Measurements from ENCODE around the gene HGFAC.
"Not testable (repeated sequence)": the region's sequence is repeated elsewhere in the genome, so short reads cannot be mapped to it uniquely, and the experiment has no call there.

The HGFAC gene

DNA sequence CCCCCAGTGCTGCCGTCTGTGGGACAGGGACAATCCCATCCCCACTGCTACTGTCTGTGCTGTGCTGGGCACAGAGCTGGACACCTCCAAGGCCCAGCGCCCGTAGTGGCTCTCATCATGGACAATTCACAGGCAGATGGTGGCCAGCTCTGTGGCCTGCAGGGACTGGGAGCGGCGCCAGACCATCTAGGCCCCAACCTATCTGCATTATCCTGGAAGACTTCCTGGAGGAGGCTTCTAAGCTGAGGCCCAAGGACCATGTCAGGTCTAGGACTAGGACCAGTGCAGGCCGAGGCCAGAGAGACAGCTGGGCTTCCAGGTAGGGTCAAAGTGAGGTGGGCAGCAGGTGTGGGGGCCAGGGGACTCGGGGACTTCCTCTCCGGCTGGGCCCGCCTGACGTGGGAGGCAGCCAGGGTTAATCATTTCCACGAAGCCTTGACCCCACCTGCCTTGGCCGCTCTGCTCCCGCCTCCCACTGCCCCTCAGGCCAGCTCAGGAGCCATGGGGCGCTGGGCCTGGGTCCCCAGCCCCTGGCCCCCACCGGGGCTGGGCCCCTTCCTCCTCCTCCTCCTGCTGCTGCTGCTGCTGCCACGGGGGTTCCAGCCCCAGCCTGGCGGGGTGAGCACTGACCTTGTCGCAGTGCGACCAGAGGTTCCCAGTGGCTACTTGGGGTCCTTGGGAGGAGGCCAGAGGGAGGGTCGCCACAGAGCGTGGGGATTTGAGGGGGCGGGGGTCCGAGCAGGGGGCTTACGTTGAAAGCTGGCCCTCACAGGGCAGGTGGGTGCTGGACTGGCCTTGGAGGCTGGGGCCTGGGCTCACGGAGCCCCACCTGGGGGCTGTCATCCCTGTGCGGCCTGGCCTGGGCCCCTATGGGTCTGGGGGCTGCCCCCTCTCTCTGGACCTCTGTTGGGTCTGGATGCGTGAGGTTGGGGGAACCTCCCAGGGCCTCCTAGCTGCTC is at the start of gene HGFAC:
TSS of gene HGFAC (plus strand) at position 468 of the 959 bp plus-strand sequence. CDS start at position 502, 34 bp downstream.
- no peak for ATAC-seq

DNA sequence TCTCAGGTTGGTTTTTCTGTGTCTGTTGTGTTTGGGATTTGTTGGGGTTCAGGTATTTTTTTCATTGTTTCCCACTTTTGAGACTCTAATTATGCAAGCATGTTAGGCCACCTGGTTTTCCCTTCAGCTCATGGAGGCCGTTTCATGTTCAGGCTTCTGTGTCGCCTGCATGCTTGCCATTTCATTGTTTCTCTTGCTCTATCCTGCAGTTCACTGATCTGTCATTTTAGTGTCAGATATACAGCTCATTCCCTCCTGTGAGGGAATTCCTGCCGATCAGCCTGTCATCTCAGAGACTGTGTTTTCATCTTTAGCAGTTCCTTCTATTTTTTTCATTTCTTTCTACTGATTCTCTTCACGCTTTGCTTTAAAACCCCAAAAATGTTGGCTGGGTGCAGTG is 49.4 kb upstream of the HGFAC start:
- no peak for ATAC-seq

DNA sequence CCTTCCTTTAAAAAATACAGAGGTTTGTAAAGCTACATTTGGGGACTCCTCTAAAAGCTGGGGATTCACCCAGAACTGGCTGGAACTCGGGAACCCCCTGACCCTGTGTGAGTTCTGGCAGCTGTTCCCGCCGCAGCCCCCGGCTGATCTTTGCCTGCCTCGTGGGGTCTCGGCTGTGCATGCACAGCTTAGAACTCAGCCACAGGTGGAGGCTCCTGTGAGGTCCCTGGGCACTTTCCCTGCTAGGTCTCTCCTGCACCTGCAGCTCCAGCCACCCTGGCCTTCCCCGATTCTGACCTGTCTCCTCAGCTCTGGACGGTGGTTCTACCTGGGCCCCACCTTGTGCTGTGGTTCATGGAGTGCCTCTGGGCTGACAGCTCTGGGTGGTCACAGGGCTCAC is 48.6 kb upstream of the HGFAC start:
- no peak for ATAC-seq

DNA sequence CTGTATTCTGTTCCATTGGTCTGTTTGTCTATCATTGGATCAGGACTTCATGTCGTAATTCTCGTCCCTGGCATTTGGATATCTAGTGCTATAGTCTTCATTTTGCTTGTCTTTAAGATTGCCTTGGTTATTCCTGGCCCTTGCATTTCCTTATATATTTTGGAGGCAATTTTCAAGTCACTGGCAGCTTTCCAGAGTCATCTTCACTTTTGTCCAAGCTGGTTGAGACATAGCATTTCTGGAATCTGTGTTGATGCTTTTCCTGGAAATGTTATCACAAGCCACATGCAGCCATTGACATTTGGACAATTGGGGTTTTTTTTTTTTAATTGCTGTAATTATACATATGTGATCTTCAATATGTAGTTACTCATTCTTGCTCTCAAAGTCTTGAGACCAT is 45.2 kb upstream of the HGFAC start:
- no peak for ATAC-seq

DNA sequence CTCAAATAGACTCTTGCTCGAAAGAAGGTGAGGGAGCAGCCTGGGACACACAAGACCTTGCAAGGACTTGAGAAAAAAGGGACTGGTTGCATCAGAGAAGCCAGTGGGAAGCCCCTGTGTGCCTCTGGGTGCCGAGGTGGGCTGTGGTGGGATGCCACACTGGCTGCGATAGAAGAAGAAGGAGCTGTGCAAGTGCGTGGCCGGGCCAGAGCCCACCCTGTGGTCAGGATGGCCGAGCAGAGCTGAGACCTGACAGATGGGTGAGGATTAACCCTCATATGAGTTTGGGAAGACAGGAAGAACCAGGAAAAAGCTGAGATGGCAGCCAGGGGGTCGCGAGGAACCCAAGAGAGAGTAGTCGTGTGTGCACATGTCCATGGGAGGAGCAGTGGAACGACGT is 44.6 kb upstream of the HGFAC start:
- no peak for ATAC-seq

DNA sequence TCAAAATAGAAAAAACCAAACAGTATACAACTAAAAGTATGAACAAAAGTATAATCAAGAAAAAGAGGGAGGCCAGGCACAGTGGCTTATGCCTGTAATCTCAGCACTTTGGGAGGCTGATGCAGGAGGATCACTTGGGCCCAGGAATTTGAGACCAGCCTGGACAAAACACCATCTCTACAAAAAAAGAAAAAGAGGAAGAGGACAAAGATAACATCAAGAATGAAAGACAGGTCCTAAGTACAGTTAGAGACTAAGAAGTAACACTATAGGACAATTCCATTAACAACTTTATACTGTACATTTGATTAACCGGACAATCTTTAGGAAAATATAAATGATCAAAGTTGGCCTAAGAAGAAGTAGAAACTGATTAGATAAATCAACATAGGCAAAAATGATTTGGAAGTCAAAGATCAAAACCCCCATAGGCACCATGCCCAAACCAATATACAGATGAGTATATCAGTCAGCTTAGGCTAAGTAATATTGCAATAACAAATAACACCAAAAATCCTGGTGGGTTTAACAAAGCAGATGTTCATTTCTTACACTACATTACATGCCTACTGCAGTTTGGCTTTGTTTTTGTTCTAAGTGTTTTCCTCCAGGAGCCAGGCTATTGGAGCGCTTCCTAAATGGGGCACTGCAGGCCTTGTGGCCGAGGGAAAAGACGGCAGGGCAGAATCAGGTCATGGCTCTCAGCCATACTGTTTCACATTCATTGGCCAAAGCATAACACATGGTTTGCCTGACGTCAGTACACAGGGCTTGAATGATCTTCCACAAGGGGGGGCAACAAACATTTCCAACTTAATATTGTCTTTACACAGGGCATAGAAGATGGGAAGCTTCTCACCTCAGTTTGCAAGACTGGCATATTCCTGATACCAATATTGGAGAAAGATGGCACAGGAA is 42.2 kb upstream of the HGFAC start:
- peak in 1 of 2 donors; percentile 51 for ATAC-seq

DNA sequence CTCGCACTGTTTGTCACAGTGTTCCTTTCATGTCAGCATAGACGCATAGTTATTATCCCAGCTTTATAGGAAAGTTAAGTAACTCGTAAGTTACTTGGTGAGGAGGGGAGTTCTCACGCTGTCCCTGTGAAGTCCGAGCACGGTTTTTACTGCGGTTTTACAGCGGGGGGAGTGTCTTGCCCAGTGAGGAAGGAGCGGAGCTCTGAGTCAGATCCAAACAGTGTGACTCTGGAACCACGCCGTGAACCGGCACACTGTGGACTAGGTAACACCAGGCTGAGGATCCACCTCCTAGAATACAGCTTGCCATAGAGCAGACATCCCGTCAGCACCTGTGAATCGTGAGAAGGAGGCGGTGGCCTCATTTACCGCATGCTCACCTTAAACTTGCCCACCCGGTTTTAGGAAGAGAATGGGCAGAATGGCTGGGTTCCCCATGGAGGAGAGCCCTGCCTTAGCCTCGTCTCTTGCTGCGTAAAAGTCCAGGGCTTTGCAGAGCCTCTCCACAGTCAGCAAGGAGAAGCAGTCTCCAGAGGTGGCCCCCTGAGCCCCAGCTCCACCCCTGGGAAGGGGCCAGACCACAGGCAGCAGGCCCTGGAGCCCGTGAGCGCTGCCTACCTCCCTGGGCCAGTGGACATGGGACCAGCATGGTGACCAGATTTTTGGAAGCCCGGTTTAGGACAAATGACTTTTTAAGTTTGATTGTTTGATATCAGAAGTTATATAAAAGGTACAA is 40.2 kb upstream of the HGFAC start:
- no peak for ATAC-seq

DNA sequence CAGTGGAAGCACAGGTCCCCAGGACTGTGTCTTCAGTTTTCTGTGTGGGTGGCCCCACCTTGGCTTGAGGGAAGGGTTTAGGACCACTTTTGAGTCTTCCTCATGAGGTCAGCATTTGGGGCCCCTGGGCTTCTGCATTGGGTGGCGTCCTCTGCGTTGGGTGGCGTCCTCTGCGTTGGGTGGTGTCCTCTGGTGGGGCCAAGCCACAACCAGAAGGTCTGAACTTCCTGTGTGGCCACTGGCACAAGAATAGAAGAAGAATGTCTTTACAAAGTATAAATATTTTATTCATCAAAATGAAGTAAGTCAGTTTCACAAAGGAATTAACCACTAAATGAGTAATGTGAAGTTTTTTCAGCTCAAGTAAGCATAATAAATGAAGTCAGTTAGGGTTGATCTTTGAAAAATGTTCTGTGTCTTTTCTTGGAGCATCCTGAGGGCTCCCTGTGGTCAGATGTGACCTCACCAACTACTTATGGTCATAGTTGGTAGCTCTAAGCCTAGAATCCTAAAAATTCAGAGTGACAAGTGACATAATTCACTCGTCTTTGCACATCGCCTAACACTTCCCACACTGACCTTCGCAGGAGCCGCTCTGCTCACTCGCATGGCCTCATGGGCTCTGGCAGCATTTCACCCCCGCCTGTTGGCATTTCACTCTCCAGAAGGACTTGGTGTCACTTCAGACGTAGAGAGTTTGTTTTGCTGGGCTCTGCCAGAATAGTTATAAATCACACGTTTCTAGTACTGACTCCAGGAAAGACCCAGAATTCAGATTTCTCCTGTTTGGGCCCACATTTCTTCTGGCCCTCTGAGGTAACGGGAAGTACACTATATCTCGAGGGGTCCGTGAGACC is 39.0 kb upstream of the HGFAC start:
- ATAC-seq: no peak

DNA sequence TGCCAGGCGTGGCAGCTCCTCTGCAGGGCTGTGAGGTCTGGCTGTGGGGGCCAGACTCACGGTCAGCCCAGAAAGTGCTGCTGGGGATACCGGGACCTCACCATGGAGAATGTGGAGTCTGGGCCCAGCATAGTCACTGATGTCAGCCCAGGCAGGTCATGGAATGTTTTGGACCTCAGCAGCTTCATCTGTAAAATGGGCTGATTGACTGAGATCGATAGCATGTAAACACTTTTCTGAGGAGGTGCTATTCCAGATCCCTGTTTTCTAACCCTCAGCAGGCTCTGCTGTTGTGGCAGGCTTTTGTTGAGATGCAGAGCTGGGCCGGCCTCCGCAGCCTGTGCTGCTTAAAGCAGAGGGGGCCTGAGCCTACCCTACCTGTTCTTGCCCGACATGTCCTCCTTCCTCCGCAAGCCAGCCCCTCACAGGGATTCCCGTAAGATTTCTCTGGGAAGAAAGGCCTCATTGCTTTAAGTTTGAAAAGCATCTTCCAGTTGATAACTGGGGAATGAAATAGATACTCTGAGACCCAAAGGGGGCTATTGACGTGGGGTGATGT is 38.3 kb upstream of the HGFAC start:
- ATAC-seq: no peak

DNA sequence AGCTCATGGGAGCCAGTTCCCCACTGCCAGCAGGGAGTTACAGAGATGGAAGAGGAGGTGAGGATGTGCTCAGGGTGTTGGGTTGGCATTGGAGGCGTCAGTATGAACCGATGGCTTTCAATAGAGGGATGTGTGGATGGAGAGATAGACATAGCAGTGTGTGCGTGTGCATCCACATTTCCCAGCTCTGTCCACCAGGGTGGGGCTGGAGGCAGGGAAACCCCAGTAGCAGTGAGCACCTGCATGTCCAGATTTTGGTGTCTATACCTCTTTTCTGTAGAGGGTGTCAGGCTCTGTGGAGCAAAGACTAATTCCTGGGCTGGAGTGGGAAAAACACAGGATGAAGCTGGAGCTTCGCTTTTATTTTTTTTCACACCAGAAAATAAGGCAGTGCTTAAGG is 37.2 kb upstream of the HGFAC start:
- ATAC-seq: no peak

DNA sequence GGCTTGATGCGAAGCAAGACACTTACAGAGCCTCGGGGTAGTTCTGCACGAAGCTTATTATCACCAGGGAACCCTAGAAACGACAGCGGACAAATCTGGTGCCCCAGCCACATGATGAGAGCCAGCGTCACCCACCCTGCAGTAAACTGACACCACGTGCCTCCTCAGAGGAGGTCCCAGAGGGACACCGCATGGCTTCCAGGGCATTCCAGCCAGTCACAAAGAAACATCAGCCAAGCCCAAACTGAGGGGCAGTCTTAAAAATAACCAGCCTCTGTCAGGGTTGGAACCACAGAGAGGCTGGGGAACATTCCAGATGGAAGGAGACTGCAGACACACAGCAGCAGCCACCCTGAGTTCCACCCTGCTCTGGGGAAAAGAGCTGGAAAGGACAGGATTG is 36.6 kb upstream of the HGFAC start:
- ATAC-seq: no peak

DNA sequence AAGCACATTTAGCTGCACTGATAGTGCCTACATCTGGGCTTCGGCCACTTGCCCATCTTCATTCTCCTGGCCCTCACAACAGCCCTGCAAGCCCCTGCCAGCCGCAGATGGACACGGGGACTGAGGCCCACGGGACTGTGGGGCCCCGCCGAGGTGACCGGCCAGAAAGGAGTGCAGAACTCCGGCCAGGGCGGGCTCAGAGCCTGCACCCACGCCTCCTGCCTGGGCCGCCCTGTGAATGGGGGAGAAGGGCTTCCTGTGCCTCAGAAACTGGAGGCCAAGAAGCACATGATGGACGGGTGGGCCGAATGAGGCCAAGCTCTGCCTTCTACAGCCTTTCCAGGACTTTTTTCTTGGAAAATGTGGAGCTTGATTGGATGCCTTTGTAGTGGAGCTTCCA is 35.7 kb upstream of the HGFAC start:
- ATAC-seq: no peak

DNA sequence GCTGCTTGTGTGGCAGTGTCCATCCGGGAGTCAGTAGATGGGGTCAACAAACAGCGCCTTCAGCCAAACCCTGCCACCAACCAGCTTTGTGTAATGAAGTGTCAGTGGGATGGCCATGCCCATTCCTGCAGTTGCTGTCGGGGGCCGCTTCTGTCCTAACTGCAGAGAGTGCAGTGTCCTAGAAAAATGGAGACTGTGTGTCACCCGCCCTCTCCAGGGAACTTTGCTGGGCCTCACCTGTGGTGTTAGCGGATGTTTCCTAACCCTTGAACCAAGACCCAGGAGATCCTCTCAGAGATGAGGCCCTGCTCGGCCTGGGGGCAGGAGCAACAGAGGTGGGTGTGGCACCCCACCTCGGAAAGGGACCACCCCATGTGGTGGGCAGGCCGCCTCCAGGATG is 35.3 kb upstream of the HGFAC start:
- ATAC-seq: no peak

DNA sequence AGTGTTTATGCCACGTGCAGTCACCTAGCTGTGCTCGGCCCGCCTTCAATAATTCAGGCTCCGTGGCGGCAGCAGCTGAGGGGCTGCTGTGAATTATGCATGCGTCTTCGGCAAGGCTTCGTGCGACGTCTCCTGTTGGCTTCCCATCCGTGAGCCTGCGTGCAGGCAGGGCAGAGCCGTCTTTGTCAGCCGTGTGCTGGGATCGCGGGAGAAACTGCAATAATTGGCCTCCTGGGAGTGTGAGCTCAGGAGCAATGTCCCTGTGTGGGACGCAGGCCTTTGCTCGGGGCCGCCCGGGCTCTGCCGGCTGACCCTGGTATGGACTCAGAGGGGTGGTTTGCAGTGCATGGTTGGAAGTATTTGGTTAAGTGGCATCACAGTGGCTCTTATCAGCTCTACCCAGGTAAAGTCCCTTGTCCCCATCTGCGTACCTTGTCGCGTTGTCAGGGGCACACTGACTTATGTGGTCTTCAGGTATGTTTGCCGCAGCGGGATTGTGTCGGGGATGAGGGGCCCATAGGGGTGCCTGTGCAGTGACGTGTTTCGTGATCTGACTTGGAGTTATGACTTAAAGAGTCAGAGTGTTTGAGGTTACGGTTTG is 34.5 kb upstream of the HGFAC start:
- ATAC-seq: no peak

DNA sequence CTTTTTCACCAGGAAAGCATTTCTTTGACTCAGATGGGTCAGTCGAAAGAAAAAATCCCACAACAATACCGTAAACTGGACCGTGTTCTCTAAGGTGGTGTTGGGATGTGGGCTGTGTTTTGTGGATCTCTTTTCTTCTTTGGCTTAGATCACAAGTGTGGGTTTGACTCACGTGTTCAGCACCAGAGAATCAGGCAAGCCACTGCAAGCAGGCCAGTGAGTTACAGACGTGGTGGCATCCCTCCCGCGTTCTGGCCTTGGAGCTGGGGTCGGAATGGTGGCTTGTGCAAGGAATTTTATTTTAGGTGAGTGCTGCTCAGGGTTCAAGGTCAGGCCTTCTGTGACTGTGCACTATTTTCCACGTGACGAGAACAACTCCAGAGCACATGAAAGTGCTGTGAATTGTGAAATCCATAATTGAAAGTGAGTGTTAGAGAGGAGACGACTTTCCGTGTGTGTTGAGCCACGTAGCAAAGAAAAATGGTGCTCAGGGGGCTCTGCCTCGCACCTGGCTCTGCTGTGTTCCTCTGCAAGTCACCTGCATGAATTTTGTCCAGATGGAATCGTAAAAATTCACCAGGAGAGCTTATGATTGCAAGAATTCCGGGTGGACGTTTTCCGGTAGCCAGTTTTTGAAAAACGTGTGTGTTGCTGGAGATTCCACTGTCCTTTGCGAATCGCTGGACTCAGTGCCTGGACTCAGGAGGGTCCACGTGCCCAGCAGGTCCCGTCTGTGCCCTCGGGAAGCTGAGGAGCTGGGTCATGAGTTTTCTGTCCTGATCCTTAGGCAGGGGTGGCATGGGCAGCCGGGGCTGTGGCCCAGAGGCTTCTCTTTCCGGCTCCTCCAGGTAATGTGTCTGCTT is 33.6 kb upstream of the HGFAC start:
- no peak for ATAC-seq

DNA sequence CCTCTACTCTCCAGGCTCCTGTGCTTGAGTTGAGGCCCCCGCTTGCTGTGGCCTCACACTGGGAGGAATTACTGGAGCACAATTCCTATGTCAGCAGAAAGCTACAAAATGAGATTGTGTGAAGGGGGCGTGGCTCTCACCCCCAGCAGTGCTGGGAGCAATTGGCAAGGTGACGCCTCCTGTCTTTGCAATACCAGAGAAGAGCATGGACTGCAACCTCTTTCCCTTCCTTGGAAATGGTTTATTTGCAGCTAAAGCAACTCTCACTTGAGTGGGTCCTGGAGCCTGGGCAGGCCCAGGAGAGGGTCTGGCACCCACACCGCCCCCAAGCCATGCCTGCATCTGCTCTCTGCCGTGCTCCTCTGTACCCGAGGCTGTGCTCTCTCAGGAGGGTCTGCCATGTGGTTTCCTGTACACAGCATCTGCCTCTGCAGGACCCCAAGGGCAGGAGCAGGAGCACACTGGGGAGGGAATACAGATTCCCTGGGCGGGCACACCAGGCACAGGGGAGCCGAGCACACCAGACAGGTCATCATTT is 32.9 kb upstream of the HGFAC start:
- no peak for ATAC-seq

DNA sequence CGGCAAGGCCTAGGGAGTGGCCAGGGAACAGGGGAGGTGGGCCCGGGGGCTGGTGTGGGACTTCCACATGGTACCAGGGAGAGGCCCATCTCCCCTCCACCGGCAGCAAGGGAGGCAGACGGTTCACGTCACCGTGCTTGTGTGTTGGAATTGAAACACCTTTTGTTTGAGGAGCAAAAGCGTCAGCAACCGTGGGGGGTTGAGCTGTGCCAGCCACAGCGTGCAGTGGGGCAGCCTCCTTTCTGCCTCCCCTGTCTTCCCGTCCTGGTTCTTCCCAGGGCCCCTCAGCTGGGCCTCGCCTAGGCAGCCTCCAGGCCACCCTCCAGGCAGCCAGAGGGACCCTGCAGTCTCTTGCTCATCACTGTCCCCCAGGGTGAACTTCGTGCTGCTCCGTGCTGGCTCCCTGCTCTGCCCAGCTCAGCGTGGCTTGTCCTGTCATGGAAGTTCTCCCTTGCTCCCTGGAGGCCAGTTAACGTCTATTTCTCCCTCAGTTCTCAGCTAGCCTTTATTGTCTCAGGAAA is 32.1 kb upstream of the HGFAC start:
- no peak for ATAC-seq

DNA sequence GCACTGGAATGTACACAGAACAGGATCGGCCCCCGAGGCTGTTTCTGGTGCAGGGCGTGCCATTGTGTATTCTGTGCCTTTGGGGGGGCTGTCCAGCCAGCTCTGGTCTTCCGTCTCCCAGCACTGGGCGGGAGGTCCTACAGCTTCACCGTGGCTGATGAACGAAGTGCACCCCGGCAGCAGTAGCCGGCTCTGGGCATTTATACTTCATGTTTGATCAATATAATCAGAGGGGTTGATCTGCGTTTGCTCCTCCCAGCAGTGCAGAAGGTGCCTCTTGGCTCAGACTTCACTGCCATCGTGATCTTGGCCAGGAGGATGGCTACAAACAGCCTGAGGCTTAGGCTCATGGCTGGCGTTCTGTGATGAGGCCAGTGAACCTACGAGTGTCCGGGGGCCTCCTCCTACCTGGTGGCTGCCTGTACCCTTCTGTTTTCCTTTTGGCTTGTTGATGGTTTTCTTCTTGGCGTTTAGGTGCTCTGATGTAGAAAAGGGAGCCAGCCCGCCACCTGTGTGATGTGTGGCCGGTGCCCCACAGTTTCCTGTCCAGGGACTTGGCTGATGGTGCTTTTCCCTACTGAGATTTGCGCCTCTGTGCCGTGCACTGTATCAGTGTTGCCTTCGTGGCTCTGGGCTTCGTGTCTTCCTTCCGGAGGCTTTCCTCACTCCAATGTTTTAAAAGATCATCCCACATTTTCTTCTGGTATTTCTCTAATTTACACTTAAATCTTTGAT is 31.2 kb upstream of the HGFAC start:
- ATAC-seq: no peak

DNA sequence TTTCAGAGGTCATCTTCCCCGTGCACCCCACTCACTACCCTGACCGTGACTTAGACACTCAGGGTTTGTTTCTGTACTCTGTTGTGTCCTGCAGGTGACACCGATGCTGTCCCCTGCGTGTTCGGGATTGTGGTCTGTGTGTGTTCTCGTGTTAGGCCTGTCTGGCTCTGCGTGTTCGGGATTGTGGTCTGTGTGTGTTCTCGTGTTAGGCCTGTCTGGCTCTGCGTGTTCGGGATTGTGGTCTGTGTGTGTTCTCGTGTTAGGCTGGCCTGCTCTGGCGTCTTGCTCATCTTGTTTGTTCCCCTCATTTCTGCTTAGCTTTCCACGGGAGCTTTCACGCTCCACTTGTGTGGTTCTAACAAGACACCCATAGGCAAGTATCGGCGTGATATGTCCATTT is 30.6 kb upstream of the HGFAC start:
- ATAC-seq: not testable (repeated sequence)
